Ectodermal cell (in vitro differentiated cells): ENCODE results near the gene GSTP1.
"Not testable (repeated sequence)": the region's sequence is repeated elsewhere in the genome, so short reads cannot be mapped to it uniquely, and the experiment has no call there.

ENCODE experiments used
- H3K27ac ChIP-seq: 2 replicates; pipeline ENCODE4 v1.7.0; 2013; ENCODE audit warnings: mild to moderate bottlenecking, low read depth, low read length; ENCODE audit not compliant: insufficient read depth, poor library complexity, severe bottlenecking
- H3K27me3 ChIP-seq: 2 replicates; pipeline ENCODE4 v1.7.0; 2013; ENCODE audit warnings: mild to moderate bottlenecking, low read length; ENCODE audit not compliant: insufficient read depth, control insufficient read depth, poor library complexity, severe bottlenecking
- H3K36me3 ChIP-seq: one replicate; pipeline ENCODE4 v1.7.0; 2013; ENCODE audit warnings: low read length; ENCODE audit not compliant: control insufficient read depth, insufficient read depth
- H3K4me1 ChIP-seq: one replicate; pipeline ENCODE4 v1.7.0; 2013; ENCODE audit warnings: low read length; ENCODE audit not compliant: control insufficient read depth, insufficient read depth
- H3K4me3 ChIP-seq: 2 replicates; pipeline ENCODE4 v1.7.0; 2013; ENCODE audit warnings: low read depth, low read length, control low read depth; ENCODE audit not compliant: insufficient read depth
- H3K9me3 ChIP-seq: 2 replicates; pipeline ENCODE4 v1.7.0; 2013; ENCODE audit warnings: mild to moderate bottlenecking, low read length, moderate library complexity; ENCODE audit not compliant: control insufficient read depth
- WGBS, 2 experiments: methylation state at CpG; one replicate each; pipeline ENCODE4 v1.1.7; 2013; ENCODE audit warnings: missing lambda C conversion rate in 2 of 2; 5-methylcytosine and 5-hydroxymethylcytosine counted together

GSTP1 gene

GRCh38 chr11:67596753-67597300, 13.2 kb downstream of the GSTP1 start:
- H3K36me3 ChIP-seq, result no peaks in the 10 kb centered on the region
- no peaks in the 10 kb centered on the region for H3K27me3 ChIP-seq
- 78 to 94% methylated on average over 1 of the region's 1 CpG for WGBS, 2 experiments
- no peaks in the 10 kb centered on the region for H3K9me3 ChIP-seq
- no peaks in the 10 kb centered on the region for H3K4me1 ChIP-seq
- no peak overlapping the region for H3K4me3 ChIP-seq
- no peak overlapping the region for H3K27ac ChIP-seq

GRCh38 chr11:67597458-67597857, 13.8 kb downstream of the GSTP1 start:
- H3K9me3 ChIP-seq, H3K27me3 ChIP-seq, H3K4me3 ChIP-seq, H3K4me1 ChIP-seq, H3K27ac ChIP-seq, H3K36me3 ChIP-seq: not testable (repeated sequence)
- WGBS, 2 experiments, result no CpG with 5 or more reads among the region's 3 CpGs

DNA sequence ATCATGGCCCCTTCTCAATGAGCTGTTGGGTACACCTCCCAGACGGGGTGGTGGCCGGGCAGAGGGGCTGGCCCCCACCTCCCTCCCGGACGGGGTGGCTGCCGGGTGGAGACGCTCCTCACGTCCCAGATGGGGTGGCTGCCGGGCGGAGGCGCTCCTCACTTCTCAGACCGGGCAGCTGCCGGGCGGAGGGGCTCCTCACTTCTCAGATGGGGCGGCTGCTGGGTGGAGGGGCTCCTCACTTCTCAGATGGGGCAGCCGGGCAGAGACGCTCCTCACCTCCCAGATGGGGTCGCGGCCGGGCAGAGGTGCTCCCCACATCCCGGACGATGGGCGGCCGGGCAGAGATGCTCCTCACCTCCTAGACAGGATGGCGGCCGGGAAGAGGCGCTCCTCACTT, 14.4 kb downstream of the GSTP1 start:
- 95 to 96% methylated on average over 23 to 26 of the region's 26 CpGs for WGBS, 2 experiments
- H3K4me1 ChIP-seq, H3K9me3 ChIP-seq, H3K4me3 ChIP-seq, H3K36me3 ChIP-seq, H3K27me3 ChIP-seq, H3K27ac ChIP-seq: not testable (repeated sequence)

- WGBS, 2 experiments, result 88 to 90% methylated on average over 1 of the region's 1 CpG
- Histone ChIP-seq H3K27me3 (peaks cover 6% of the 10 kb centered on the region), H3K27ac (no peak overlapping the region), H3K4me1 (peaks cover under 1% of the 10 kb centered on the region), H3K36me3 (no peaks in the 10 kb centered on the region), H3K9me3 (no peaks in the 10 kb centered on the region), H3K4me3 (no peak overlapping the region)
Measured at GRCh38 chr11:67599149-67599548, 15.5 kb downstream of the GSTP1 start.

- WGBS, 2 experiments, result 87 to 90% methylated on average over 7 of the region's 7 CpGs
Measured at GRCh38 chr11:67600324-67601029, 16.9 kb downstream of the GSTP1 start.

DNA sequence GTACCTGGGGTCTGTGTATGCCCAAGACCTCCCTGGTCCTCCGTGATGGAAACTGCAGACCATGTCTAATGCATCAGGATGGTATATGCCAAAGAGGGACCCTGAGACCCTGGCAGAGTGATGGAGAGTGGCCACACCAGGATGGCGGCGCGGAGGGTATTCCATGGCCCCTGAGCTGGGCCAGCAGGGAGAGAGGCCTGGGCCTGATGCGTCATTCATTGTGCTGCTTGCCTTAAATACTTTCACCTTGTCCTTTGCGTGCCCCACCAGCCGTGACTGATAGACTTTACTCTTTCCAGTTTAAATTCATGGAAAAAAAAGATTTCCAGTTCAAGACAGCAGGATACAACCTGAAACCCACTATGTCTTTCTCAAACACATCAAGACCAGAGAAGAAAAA, 17.5 kb downstream of the GSTP1 start:
- WGBS, 2 experiments, result 95% methylated on average over 7 of the region's 7 CpGs
- Histone ChIP-seq H3K27me3 (peaks cover 16% of the 10 kb centered on the region), H3K4me1 (peaks cover 19% of the 10 kb centered on the region), H3K4me3 (no peak overlapping the region), H3K9me3 (no peaks in the 10 kb centered on the region), H3K36me3 (no peaks in the 10 kb centered on the region), H3K27ac (no peak overlapping the region)

More at GRCh38 chr11:67600324-67601029, 16.9 kb downstream of the GSTP1 start:
- no peak overlapping the region for H3K27ac ChIP-seq
- no peaks in the 10 kb centered on the region for H3K36me3 ChIP-seq
- H3K27me3 ChIP-seq, result peaks cover 14% of the 10 kb centered on the region
- H3K9me3 ChIP-seq, result no peaks in the 10 kb centered on the region
- no peak overlapping the region for H3K4me3 ChIP-seq
- peaks cover 13% of the 10 kb centered on the region for H3K4me1 ChIP-seq

- not testable (repeated sequence) for H3K27ac ChIP-seq, H3K36me3 ChIP-seq, H3K9me3 ChIP-seq, H3K4me3 ChIP-seq
- 62 to 79% methylated on average over 2 of the region's 4 CpGs for WGBS, 2 experiments
- peaks cover 21% of the 10 kb centered on the region for H3K4me1 ChIP-seq
- H3K27me3 ChIP-seq, result peaks cover 19% of the 10 kb centered on the region
Measured at GRCh38 chr11:67604119-67604518, 20.5 kb downstream of the GSTP1 start.

DNA sequence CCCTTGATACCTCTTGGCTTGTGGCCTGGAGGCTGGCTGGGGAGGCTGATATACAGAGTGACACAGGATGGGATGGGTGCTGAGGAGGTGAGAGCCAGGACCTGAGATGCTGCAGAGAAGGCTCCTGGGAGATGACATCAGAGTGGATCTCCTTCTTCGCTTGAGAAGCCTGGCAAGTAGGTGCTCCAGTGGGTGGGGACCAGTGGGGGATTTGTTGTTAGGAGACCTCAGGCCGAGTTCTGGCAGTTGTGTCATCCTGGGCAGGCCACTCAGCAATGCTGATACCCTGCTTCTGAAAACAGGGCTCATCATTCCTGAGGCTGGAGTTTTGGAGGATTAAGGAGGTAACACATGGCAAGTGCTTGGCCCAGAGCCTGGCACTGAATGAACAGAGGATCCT, 21.2 kb downstream of the GSTP1 start:
- peaks cover 19% of the 10 kb centered on the region for H3K27me3 ChIP-seq
- H3K27ac ChIP-seq, result no peak overlapping the region
- WGBS, 2 experiments, result 81 to 88% methylated on average over 2 of the region's 2 CpGs
- no peaks in the 10 kb centered on the region for H3K9me3 ChIP-seq
- H3K36me3 ChIP-seq, result peaks cover 8% of the 10 kb centered on the region
- no peak overlapping the region for H3K4me3 ChIP-seq
- H3K4me1 ChIP-seq, result peaks cover 21% of the 10 kb centered on the region

- Histone ChIP-seq H3K4me1 (peaks cover 21% of the 10 kb centered on the region), H3K27me3 (peaks cover 19% of the 10 kb centered on the region), H3K9me3 (no peaks in the 10 kb centered on the region), H3K4me3 (no peak overlapping the region), H3K36me3 (peaks cover 13% of the 10 kb centered on the region), H3K27ac (peak overlapping the region; percentile 30)
- 58 to 64% methylated on average over 11 of the region's 11 CpGs for WGBS, 2 experiments
Measured at GRCh38 chr11:67605231-67606011, 21.8 kb downstream of the GSTP1 start.

DNA sequence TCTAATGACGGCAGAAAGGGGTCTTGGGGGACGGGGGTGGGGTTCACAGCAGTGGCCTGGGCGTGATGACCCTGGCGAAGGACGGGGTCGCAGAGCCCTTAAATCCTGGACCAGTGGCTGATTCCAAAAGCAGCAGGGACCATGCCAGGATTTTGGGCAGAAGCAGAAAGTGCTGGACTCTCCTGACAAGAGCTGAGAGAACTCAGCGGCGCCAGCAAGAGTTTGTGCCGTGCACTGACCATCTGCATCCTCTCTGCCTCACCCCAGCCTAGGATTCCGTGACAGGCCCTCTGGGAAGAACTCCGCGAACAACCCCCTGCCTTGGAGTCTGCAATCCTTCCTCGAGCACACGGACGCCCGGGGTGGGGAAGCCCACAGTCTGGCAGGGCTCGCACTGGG, 22.5 kb downstream of the GSTP1 start:
- peaks cover 19% of the 10 kb centered on the region for H3K27me3 ChIP-seq
- H3K36me3 ChIP-seq, result peaks cover 16% of the 10 kb centered on the region
- peaks cover 21% of the 10 kb centered on the region for H3K4me1 ChIP-seq
- peak overlapping the region; percentile 23 for H3K4me3 ChIP-seq
- 67% methylated on average over 17 of the region's 17 CpGs for WGBS, 2 experiments
- no peak overlapping the region for H3K27ac ChIP-seq
- H3K9me3 ChIP-seq, result no peaks in the 10 kb centered on the region
